GM23248 (cell line): ENCODE data around the gene BEND7. TPM values are rescaled to one million over a fixed set of nuclear protein-coding genes. Genes with fewer than 3 reads are reported as not detected.

ENCODE experiments used
- DNase-seq: peaks from one replicate; pipeline ENCODE4 v3.0.0-alpha.2; 2015
- H2AFZ ChIP-seq: fragments of 200-600 bp; sonication (generic); 2 replicates; pipeline ENCODE4 v1.6.1; 2016; ENCODE audit warnings: antibody characterized with exemption
- H3F3A ChIP-seq: fragments of 200-600 bp; sonication (generic); 2 replicates; pipeline ENCODE4 v1.6.1; 2016; ENCODE audit warnings: mild to moderate bottlenecking, antibody characterized with exemption, mixed run types; ENCODE audit not compliant: insufficient read depth
- H3K27ac ChIP-seq: fragments of 200-600 bp; sonication (generic); 2 replicates; pipeline ENCODE4 v1.5.1; 2016; ENCODE audit warnings: mild to moderate bottlenecking
- H3K27me3 ChIP-seq: fragments of 200-600 bp; sonication (generic); replicated peaks from 2 replicates; pipeline ENCODE4 v1.6.1; 2016; ENCODE audit warnings: mild to moderate bottlenecking; ENCODE audit not compliant: insufficient read depth
- H3K36me3 ChIP-seq: fragments of 200-600 bp; sonication (generic); 2 replicates; pipeline ENCODE4 v1.6.1; 2016; ENCODE audit warnings: low read depth, mild to moderate bottlenecking
- H3K4me1 ChIP-seq: fragments of 200-600 bp; sonication (generic); 2 replicates; pipeline ENCODE4 v1.6.1; 2016; ENCODE audit warnings: mild to moderate bottlenecking; ENCODE audit not compliant: insufficient read depth
- H3K4me2 ChIP-seq: fragments of 200-600 bp; sonication (generic); one replicate; pipeline ENCODE4 v1.6.1; 2016; ENCODE audit warnings: mild to moderate bottlenecking; ENCODE audit not compliant: unreplicated experiment
- H3K4me3 ChIP-seq: fragments of 200-600 bp; sonication (generic); 2 replicates; pipeline ENCODE4 v1.5.1; 2016; ENCODE audit warnings: mild to moderate bottlenecking
- H3K79me2 ChIP-seq: fragments of 200-600 bp; sonication (generic); 2 replicates; pipeline ENCODE4 v1.6.1; 2016; ENCODE audit warnings: mild to moderate bottlenecking; ENCODE audit not compliant: insufficient read depth
- H3K9ac ChIP-seq: fragments of 200-600 bp; sonication (generic); 2 replicates; pipeline ENCODE4 v1.6.1; 2016; ENCODE audit warnings: mild to moderate bottlenecking
- H3K9me2 ChIP-seq: fragments of 200-600 bp; sonication (generic); 2 replicates; pipeline ENCODE4 v1.6.1; 2016; ENCODE audit warnings: mixed run types, mild to moderate bottlenecking, moderate library complexity; ENCODE audit not compliant: insufficient read depth
- H3K9me3 ChIP-seq: fragments of 200-600 bp; sonication (generic); one replicate; pipeline ENCODE4 v1.6.1; 2017; ENCODE audit warnings: low read depth
- H4K20me1 ChIP-seq: fragments of 200-600 bp; sonication (generic); 2 replicates; pipeline ENCODE4 v1.6.0; 2016; ENCODE audit not compliant: insufficient read depth
- EZH2 ChIP-seq: fragments of 200-600 bp; sonication (generic); IDR thresholded peaks from 2 replicates; pipeline ENCODE4 v1.6.1; 2018; ENCODE audit warnings: antibody characterized with exemption, mild to moderate bottlenecking; ENCODE audit not compliant: insufficient read depth, poor library complexity, severe bottlenecking
- EZH2phosphoT487 ChIP-seq: fragments of 200-600 bp; sonication (generic); IDR thresholded peaks from 2 replicates; pipeline ENCODE4 v1.6.1; 2018; ENCODE audit warnings: antibody characterized with exemption, moderate library complexity, mild to moderate bottlenecking, low read depth; ENCODE audit not compliant: insufficient read depth
- WGBS, 2 experiments: methylation state at CpG; one replicate each; pipeline ENCODE4 v1.1.6; 2015 to 2017; ENCODE audit warnings: low lambda C conversion rate in 2 of 2, low coverage in 1 of 2; ENCODE audit errors: missing lambda C conversion rate in 2 of 2; 5-methylcytosine and 5-hydroxymethylcytosine counted together
- in situ Hi-C: fragments of 300-500 bp; cut with MboI; formaldehyde crosslinking; loops from 2 replicates; pipeline ENCODE4 v1.15.0; 2020
- polyA plus RNA-seq: library from polyadenylated mRNA; unstranded; fragments of >200 nt; fragmentation: Nextera tagmentation; extraction: Ambion mirVana; gene quantifications from 2 replicates; pipeline ENCODE4 v1.2.1, GENCODE V29; 2016
- total RNA-seq: library from RNA; depleted of rRNA; stranded (reverse); fragments of >200 nt; shearing (Covaris generic); gene quantifications from 2 replicates; pipeline ENCODE4 v1.2.3, GENCODE V29; 2014

BEND7 gene
- total and polyA plus RNA-seq, 2 experiments from 2014 or later: 1.7 to 6.4 TPM

- Histone ChIP-seq H3K9ac (no peak overlapping the region), H3K27ac (no peak overlapping the region), H3F3A (no peaks in the 10 kb centered on the region), H2AFZ (no peak overlapping the region), H3K36me3 (no peaks in the 10 kb centered on the region), H3K27me3 (no peaks in the 10 kb centered on the region), H3K9me3 (no peaks in the 10 kb centered on the region), H4K20me1 (no peaks in the 10 kb centered on the region), H3K4me3 (no peak overlapping the region), H3K4me2 (no peak overlapping the region), H3K4me1 (no peaks in the 10 kb centered on the region), H3K9me2 (no peaks in the 10 kb centered on the region), H3K79me2 (no peaks in the 10 kb centered on the region)
- WGBS, 2 experiments: 51 to 63% methylated on average over 3 of the region's 3 CpGs
- DNase-seq: no peak
- TF ChIP-seq EZH2 (no peak), EZH2phosphoT487 (no peak)
- in situ Hi-C loops: no loop called here
Observed at GRCh38 chr10:13564576-13564975, 35.8 kb upstream of the BEND7 start.

GRCh38 chr10:13563481-13564445 is 34.9 kb upstream of the BEND7 start:
- DNase-seq: peak; percentile 23
- no peak overlapping the region for H2AFZ ChIP-seq
- no peak overlapping the region for H3K27ac ChIP-seq

GRCh38 chr10:13560597-13560996 is 31.8 kb upstream of the BEND7 start:
- peak; percentile 10 for DNase-seq
- H3K9me2 ChIP-seq: no peaks in the 10 kb centered on the region

More at GRCh38 chr10:13563481-13564445, 34.9 kb upstream of the BEND7 start:
- in situ Hi-C loops: no loop called here
- Histone ChIP-seq H3K36me3 (no peaks in the 10 kb centered on the region), H3K9me3 (no peaks in the 10 kb centered on the region), H3K4me2 (no peak overlapping the region), H4K20me1 (no peaks in the 10 kb centered on the region), H3K4me3 (no peak overlapping the region), H3K27me3 (no peaks in the 10 kb centered on the region), H3K79me2 (no peaks in the 10 kb centered on the region), H3F3A (no peaks in the 10 kb centered on the region), H3K9ac (no peak overlapping the region), H3K9me2 (no peaks in the 10 kb centered on the region), H3K4me1 (no peaks in the 10 kb centered on the region)
- TF ChIP-seq EZH2 (no peak), EZH2phosphoT487 (no peak)
- WGBS, 2 experiments: 71 to 72% methylated on average over 11 of the region's 11 CpGs

GRCh38 chr10:13559124-13559700 is 30.4 kb upstream of the BEND7 start:
- Histone ChIP-seq H2AFZ (no peak overlapping the region), H3K79me2 (no peaks in the 10 kb centered on the region), H3K27ac (no peak overlapping the region), H4K20me1 (no peaks in the 10 kb centered on the region), H3K9me2 (no peaks in the 10 kb centered on the region), H3K36me3 (no peaks in the 10 kb centered on the region), H3K9me3 (no peaks in the 10 kb centered on the region), H3K4me1 (no peaks in the 10 kb centered on the region), H3K4me2 (no peak overlapping the region), H3K4me3 (no peak overlapping the region), H3K9ac (no peak overlapping the region), H3K27me3 (no peaks in the 10 kb centered on the region), H3F3A (no peaks in the 10 kb centered on the region)
- TF ChIP-seq EZH2 (no peak), EZH2phosphoT487 (no peak)
- WGBS, 2 experiments: 28 to 32% methylated on average over 2 of the region's 2 CpGs
- in situ Hi-C loops: no loop called here
- DNase-seq: peak; percentile 0

More at GRCh38 chr10:13560597-13560996, 31.8 kb upstream of the BEND7 start:
- Histone ChIP-seq H3K27ac (no peak overlapping the region), H3K9ac (no peak overlapping the region), H4K20me1 (no peaks in the 10 kb centered on the region), H3K36me3 (no peaks in the 10 kb centered on the region), H3K4me1 (no peaks in the 10 kb centered on the region), H3K4me3 (no peak overlapping the region), H3K4me2 (no peak overlapping the region), H3K9me3 (no peaks in the 10 kb centered on the region), H3K79me2 (no peaks in the 10 kb centered on the region), H3K27me3 (no peaks in the 10 kb centered on the region), H3F3A (no peaks in the 10 kb centered on the region), H2AFZ (no peak overlapping the region)
- in situ Hi-C loops: no loop called here
- no peak for TF ChIP-seq EZH2
